Ureter (tissue), 1 donor: Measurements from ENCODE around the gene TUBGCP6. TPM values are rescaled to one million over a fixed set of nuclear protein-coding genes. Genes with fewer than 3 reads are reported as not detected.

Experiments
- DNase-seq: peaks from one replicate; pipeline ENCODE4 v3.0.0-alpha.2; 2020; ENCODE audit warnings: low spot score
- total RNA-seq: library from RNA; stranded (reverse); gene quantifications from one replicate; pipeline ENCODE4 v1.2.4, GENCODE V29; 2023
- donor health status: DM: yes; HTN: yes; CAD: no.

Gene TUBGCP6
- total RNA-seq, 1 donor from 2014 or later, result 57.2 TPM

DNA sequence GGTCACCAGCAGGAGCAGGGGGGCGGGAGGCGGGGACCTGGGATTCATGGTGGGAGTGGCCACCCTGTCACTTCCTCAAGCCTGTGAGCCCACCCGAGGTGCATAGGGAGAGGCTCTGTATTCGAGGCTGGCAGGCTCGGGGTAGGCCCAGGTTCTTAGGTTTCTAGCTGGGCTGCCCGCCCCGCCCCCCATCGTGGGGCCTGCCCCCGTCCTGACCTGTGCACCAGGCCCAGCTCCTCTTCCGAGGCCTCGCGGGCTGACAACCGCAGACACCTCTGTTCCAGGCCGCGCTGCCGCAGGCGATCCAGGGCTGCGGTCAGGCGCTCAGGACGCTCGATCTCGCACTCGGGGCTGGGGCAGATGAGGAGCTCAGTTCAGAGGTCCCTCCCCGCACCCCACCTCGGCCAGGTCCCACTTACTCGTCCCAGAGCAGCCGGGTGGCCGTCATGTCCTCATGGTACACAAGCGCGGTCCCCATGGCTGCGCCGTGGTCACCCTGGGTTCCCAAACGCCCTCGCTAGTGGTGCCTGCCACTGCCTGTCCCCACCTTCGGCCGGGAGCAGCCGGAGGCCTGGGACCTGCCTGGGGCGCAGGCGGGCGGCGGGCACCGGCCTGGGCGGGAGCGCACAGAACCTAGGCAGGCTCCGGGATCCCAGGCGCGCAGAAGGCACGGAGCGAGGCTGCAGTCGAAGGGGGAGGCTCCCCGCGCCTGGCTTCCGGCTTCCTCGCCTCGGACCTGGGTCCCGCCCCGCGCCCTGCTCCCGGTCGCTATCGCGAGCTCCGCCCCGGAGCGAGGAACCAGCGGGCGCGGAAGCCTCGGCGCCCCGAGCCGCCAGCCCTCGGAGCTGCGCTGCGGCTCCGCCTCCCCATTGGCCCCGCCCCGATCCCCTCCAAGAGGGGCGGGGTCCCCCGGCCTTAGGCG lies 6.0 kb upstream of the TUBGCP6 start, which contains the start of gene HDAC10:
Gene HDAC10 (minus strand): TSS at position 711 of the 922 bp plus-strand sequence. CDS start 233 bp downstream, at position 478.
- peak; percentile 82 for DNase-seq

DNA sequence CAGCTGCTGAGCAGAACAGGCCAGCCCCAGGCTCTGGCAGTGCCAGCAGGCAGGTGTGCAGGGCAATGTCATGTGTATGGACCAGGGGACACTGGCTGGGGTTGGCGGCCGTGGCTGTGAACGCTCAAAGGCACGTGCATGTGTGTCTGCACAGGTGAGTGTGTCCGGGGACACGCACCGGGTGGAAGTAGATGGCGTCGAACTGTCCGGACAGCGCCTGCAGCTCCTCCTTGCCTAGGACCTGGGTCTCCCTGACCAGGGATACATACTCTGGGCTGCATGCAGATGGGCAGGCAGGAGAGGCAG lies 5.4 kb upstream of the TUBGCP6 start:
- DNase-seq, result no peak

DNA sequence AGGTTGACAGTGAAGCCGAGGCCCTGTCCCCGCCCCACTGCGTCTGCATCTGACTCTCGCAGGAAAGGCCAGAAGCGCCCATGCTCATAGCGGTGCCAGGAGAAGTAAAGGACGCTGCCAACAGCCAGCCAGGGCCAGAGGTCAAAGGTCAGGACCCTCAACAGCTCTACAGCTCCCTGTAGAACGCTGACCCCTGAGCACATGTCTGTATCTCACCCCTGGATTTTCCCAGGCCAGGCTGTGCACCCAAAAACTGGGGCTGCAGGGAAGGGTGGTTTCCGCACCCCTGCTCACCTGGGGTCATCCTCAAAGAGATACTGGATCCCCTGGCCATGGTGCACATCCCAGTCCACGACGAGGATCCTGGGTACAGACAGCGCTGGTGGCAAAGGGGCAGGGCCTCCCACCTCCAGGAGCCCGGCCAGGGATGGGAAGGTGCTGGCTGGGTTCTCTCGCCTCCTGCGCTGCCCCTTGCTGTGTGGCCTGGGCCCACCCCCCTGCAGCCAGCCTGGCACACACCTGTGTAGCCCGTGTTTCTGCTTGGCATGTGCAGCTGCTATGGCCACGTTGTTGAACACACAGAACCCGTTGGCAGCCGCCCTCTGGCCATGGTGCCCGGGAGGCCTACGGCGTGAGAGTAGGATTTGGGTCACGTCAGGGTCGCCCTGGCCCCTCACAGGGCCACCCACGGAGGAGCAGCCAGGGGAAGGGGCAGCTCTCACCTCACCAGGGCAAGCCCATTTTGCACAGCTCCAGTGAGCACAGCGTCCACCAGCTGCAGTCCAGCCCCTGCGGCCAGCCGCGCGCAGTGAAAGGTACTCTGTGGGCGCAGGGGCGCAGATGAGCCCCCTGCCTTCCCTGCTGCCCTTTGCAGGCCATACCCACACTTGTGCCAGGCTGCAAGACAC lies 4.8 kb upstream of the TUBGCP6 start:
- no peak for DNase-seq

DNA sequence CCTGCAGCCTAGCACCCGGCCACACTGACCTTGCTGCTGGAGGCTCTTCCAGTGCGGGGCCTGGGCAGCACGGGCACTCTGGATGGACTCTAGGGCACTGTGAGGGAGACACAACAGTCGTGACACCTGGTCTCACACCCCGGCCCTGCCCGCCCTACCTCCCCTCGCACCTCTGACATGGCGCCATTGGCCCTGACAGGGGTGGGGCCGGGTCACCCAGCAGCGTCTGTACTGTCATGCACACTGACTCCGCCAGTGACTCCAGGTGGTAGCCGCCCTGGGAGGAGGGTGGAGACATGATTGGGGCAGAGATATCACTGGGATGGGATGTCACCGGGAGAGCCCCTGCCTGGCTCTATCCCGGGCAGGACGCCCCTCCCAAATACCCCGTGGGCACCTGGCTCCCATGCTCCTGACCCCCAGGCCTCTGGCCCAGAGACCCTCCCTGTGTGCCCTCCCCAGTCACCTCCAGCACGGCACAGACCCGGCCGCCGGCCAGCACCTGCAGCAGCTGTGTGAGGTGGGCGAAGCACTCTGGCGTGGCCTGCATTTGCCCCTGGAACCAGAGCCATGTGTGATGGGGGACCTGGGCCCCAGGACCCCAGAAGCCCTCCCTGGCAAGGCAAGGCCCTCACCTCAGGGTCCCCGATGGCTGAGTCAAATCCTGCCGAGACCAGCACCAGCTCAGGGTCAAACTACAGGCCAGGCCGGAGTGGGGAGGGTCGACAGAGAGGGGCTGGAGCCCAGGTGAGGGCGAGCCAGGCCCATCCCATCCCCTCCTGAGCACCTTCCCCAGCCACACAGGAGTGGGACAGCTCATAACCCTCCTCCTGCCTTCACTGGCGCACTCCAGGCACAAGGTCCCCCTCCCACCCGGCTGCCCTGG lies 3.6 kb upstream of the TUBGCP6 start:
- DNase-seq, result no peak

DNA sequence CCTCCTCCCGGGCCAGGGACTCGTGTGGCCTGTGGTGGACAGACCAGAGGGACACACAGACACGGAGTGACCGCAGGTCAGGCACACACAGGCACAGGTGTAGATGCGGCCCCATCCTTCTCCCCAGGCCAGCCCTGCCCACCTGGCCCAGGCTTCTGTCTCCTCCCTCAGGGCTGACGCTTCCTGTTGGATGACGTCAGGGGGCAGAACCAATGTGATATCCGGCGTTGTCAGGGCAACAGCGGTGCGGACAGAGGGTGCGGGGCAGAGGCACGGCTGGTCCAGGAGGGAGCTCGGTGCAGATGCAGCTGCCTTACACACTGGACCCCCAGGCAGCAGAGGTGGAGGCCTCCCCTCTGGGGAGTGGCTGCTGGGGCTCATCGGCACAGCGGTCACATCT lies 2.9 kb upstream of the TUBGCP6 start:
- DNase-seq, result no peak

DNA sequence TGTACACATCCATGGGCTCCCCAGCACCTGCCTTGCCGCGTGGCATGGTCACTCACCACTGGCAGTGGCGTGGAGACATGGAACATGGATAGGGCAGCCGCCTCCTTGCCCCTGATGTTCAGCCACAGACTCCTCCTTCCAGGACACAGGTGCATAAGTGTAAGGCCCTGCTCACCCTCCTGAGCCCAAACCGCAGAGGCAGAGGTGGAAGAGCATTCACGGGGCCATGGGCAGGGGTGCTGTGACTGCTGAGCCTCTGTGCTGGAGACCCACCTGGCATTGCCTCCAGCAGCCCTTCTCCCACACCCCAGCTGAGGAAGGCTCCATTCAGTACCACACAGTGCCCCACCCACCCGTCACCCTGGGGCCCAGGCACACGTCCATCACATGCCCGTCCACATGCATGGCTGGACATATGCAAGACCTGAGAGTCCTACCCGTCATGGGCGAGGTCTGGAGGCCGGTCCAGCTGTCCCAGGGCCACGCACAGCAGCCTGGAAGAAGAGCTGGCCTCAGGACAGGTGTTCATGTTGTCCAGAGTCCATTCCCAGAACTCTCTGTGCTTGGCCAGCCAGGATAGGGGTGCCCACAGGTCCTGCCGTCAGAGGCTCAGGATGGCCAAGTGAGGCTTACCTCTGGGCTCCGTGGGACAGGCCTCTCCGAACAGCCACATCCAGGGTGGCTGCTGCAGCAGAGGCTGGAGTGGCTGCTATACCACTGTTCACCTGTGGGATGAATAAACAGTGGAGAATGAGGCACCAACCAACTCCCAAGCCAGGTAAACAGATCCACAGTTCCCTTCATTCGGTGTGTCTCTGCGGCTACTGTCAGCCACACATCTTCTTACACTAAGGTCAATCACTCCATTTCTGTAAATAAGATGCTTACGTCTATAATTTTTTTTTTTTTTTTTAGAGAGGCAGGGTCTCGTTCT lies 1.7 kb upstream of the TUBGCP6 start:
- no peak for DNase-seq

DNA sequence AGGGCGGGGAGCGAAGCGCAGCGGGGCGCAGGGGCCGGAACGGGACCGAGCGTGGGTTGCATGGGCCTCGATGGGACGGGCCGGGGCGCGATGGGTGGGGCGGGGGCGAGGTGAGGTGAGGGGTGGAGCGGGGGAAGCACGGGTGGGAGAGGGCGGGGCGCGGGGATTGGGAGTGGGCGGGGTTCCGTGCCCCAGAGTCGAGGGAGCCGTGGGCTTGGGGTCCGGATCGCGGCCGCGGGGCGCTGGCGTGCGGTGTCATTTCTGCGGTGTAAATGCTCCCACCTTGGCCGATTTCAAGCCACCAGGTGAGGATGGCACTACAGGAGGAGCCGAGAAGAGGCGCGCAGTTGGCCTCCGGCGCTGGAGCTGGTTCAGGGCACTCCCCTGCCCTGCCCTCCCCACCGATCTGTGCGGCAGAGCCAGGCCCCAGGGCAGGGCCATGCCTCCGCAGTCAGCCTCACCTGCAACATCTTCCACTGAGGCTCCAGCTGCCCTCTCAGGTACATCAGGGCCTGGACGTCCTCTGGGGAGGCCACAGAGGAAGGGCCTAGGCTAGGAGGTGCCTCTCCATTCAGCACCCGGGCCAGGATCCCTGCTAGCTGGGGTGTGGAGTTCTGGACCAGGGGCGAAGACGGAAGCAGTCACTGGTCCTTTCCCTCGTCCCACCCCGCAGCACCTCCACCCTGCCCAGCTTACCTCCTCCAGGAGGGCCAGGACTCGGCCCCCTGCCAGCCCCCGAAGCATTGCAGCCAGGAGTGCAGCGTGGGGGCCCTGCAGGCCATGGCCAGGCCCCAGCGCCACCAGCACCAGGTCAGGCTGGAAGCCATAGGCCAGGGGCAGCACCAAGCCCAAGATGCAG lies 620 bp upstream of the TUBGCP6 start:
- DNase-seq, result no peak

DNA sequence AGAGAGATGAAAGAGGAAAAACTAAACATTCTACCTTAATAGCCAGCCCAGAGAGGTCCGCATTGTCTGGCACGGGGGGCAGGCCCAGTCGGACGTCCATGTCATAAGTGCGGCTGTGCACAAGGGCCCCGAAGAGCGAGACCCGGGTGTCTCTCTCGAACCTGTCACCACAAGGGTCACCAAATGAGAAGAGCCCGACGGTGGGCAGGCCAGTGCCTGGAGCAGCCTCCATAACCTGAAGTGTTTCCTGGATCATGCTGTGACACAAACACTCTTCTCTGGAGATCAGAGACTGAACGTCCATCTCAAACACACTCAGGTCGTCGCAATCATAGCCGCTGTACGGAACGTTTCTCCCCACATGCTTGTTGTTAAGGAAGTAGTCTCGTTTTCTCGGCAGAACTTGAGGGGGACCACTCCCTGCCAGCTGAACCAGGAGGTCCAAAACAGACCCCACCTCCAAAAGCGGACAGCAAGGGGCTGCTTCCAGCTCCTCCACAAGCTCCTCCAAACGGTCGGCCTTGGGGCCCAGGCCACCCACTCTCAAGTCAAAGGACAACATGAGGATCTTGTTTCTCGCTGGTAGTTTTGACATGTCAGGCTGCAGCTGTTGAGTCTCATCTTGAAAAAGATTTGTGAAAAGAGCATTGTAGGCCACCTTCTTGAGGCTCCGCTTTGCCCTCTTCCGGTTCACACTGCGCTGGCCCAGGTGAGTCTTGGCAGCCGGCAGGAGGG lies 971 bp downstream of the TUBGCP6 start:
- no peak for DNase-seq

DNA sequence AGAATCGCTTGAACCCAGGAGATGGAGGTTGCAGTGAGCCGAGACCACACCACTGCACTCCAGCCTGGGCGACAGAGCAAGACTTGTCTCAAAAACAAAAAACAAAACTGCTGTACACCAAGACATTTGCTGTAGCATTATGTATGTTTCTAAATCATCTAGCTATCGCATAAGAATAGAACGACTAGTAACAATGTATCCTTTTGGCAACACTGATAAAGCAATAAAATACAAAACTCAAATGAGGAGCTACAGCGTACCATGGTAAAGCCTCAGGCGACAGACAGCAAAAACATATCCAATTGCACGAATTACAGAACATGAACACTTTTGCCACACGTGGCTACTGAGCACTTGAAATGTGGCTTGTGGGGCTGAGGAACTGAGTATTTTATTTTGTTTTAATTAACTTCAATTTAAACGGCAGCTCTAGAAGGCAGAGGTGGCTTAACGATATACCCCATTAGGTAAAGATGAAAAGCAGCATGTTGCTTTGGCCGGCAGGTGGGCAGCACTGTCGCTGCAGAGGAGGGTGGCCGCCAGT lies 2.3 kb downstream of the TUBGCP6 start:
- DNase-seq, result no peak

DNA sequence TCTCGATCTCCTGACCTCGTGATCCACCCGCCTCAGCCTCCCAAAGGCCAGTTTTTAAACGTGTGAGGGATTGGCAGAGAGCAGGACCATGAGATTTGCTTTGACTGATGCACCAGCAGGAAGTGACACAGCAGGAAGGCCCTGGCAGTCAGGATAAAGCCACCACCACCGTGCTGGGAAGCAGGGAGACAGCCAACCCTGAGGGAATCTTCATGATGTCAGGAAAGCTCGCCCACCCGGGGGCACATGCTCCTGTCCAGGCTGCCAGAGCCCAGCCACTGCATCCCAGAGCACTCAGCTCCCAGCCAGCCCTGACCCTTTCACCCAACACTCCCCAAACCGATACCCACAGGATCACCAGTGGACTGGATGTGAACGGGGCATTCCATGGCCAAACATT lies 6.1 kb downstream of the TUBGCP6 start:
- DNase-seq, result no peak

DNA sequence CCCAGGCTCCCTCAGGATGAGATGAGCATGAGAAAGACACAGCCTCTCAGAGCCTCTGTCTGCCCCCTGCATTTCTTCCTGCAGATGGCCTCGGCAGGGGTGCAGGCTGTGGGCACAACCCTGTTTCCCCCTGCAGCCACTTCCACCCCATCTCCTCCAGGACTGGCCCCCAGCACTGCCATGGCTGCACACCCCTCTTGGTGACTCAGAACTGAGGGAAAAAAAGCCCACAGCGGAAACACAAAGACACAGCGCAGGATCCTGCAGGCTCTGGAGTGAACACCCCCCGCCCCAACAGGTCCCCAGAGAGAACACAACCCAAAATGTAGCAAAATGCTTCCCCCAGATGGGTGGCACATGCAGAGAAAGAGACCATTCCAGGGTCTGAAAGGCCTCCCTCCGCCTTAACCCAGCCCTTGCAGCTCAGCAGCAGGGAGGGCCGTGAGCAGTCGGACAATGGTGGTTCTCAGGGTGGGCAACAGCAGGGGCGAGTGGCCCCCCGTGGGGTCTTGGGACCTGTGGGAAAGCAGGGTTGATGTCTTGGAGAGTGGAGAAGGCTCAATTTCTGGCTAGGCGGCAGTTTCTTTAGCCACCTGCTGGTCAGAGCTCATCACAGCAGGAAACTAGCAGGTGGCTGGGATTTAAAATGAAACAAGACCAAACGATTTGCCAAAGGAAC lies 8.0 kb downstream of the TUBGCP6 start:
- DNase-seq, result no peak

DNA sequence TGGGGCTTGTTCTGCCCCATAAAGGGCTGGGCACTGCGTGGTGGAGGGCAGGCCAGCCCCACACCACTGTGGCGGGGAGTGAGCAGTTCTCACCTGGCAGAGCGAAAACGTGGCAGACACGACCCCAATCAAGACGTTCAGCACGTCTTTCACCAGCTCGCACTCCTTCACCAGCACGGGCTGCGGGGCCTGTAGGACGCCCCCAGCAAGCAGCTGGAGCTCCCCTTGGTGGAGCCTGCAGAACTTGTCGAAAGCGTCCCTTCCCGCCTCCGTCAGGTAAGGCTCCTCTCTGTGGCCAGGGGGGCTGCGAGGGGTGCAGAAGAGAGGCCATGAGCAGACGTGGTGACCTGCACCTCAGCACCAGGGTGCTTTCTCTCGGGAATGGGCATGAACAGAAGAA lies 11.6 kb downstream of the TUBGCP6 start:
- DNase-seq, result no peak

DNA sequence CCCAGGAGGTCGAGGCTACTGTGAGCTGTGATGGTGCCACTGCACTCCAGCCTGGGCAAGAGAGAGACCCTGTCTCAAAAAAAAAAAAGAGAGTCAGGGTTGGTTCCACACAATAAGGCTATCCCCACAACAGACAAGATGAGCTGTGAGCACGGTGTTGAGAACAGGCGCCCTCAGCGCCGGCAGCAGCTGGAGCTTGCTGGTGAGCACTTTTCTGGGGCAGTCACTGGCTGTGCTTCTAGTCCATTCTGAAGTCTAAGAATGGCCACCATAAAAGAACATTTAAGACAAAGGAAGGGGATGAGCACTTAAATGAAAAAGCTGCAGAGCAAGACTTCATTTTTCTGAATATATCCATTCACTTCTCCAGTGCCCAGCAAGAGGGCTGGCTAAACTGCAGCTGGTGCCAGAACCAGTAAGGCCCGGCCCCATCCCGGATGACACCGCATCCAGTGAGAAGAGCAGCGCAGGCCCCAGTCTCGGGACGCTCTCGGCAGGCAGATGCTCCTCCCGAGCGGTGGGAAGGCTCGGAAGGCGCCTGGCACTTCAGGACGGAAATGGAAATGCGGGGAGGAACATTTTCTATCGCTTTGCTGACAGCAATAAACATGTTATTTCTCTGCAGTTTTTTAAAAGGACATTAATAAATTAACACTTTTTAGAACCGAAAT lies 12.2 kb downstream of the TUBGCP6 start:
- DNase-seq, result no peak

DNA sequence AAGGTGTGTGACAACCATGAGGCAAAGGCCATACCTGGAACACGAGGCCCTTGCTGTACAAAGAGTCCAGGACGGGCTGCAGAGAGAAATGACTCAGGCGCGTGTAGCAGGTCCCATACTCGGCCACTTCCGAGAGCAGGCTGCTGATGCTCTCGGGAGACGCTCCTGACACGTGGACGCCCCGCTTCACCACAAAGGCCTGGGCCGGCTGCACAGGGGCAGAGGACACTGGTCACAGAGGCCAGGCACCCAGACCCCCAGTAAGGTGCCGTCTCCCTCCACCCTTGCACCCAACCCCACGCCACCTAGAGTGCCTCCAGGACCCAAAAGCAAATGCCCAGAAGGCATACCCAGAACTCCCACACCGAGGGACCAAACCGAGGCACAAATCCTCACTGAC lies 15.5 kb downstream of the TUBGCP6 start:
- no peak for DNase-seq

DNA sequence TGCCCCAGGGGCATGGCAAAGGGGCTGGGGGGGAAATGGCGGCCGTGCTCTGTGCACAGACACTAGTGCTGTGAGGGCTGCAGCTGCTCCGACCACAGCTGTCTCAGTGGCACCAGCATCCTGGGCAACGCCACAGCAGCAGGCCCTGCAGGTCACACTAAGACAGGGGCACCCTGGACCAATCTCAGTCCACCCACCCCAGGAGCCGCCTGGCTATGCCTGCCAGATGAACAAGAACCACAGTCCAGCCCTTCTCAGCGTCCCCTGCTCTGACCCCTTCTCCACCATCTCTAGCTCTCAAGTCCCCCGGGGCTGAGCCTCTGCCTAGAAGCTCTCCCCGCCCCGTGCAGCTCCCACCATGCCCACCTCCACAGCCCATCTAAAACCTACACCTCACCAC lies 16.5 kb downstream of the TUBGCP6 start:
- DNase-seq, result no peak

DNA sequence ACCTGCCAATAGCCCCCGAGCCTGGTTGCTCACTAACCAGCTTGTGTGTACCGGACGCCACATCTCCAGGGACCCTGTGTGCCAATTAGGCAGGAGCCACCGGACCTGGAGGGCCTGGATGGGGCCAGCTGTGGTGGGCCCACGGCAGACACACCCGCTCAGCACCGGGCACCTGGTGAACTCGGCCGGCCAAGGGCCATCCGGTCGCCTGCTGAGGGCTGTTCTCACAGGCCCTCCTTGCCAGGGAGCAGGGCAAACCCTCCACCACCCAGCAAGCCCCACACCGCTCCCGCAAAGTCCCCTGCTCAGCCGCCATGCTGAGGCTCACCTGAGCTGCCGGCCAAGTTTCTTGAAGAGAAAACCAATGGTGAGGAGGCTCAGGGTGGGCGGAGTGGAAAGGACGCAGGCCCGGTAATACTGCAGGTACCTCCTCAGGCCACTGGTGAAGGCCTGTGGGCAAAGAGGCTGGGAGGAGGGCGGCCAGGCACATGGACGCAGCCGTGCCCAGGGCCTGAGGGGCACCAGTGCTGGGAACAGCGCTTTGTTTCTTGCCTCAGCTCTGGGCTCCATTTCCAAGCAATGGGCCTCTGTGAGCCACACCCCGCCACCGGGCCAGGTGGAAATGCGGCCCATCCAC lies 17.1 kb downstream of the TUBGCP6 start:
- DNase-seq, result no peak

DNA sequence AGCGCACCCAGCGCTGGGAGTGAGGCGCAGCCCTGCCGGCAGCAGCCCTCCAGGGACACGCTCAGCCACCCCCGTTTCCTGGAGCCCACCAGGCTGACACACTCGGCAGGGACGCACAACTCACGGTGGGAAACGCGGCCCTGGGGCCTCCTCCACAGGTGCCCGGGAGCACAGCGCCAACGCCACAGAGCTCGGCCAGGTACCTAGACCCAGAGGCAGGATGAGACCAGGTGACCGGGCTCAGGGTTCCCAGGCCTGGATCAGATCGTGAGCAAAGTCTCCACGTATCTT lies 18.0 kb downstream of the TUBGCP6 start:
- DNase-seq, result no peak
